GM18858 (cell line): Measurements from ENCODE around the gene ZNF385A.

Experiments used
- ATAC-seq: cut with Tn5 transposase; IDR thresholded peaks from one replicate; pipeline ENCODE4 v1.9.1; 2021; ENCODE audit not compliant: unreplicated experiment

ZNF385A gene

GRCh38 chr12:54384591-54385041, at the start of gene ZNF385A:
Gene ZNF385A (minus strand): TSS chr12:54384733. CDS start chr12:54384514, 219 bp downstream.
- ATAC-seq, result no peak

GRCh38 chr12:54432815-54433164, 48.3 kb upstream of the ZNF385A start:
- no peak for ATAC-seq

- ATAC-seq, result no peak
Observed at GRCh38 chr12:54431911-54432814, 47.6 kb upstream of the ZNF385A start.

- ATAC-seq, result no peak
Observed at GRCh38 chr12:54430471-54431069, 46.0 kb upstream of the ZNF385A start.

- no peak for ATAC-seq
Observed at GRCh38 chr12:54429014-54429471, 44.5 kb upstream of the ZNF385A start.

GRCh38 chr12:54428050-54429013, 43.8 kb upstream of the ZNF385A start:
- no peak for ATAC-seq

GRCh38 chr12:54427106-54427505, 42.6 kb upstream of the ZNF385A start:
- no peak for ATAC-seq

GRCh38 chr12:54426690-54427089, 42.2 kb upstream of the ZNF385A start:
- no peak for ATAC-seq

GRCh38 chr12:54425702-54426101, 41.2 kb upstream of the ZNF385A start:
- ATAC-seq, result no peak

- ATAC-seq, result no peak
Observed at GRCh38 chr12:54424224-54424623, 39.7 kb upstream of the ZNF385A start.

- ATAC-seq, result no peak
Observed at GRCh38 chr12:54423816-54424150, 39.2 kb upstream of the ZNF385A start.

- no peak for ATAC-seq
Observed at GRCh38 chr12:54421879-54422250, 37.3 kb upstream of the ZNF385A start.

GRCh38 chr12:54421175-54421878, 36.8 kb upstream of the ZNF385A start:
- no peak for ATAC-seq

GRCh38 chr12:54420766-54421144, 36.2 kb upstream of the ZNF385A start:
- ATAC-seq, result no peak

- ATAC-seq, result no peak
Observed at GRCh38 chr12:54419088-54419887, 34.8 kb upstream of the ZNF385A start, which contains the start of gene ITGA5. Gene ITGA5 (minus strand): TSS chr12:54419266. CDS start chr12:54419198, 68 bp downstream.

GRCh38 chr12:54418441-54419087, 34.0 kb upstream of the ZNF385A start:
- ATAC-seq, result no peak

- ATAC-seq, result no peak
Observed at GRCh38 chr12:54417712-54418440, 33.3 kb upstream of the ZNF385A start.
